ENCODE data around the gene MAD1L1.

- TF ChIP-seq TCF7L2 (IDR thresholded peaks at IDR 0.05; ENCODE audit: low read depth, low read length), result no peak
- TF ChIP-seq ZNF558 (CRISPR knock-in tag; IDR thresholded peaks at IDR 0.05; ENCODE audit: borderline replicate concordance), result no peak
- no peak for TF ChIP-seq NR2F2 (IDR thresholded peaks at IDR 0.05; ENCODE audit: borderline replicate concordance, low read depth)
- TF ChIP-seq PHF8 (CRISPR knock-in tag; IDR thresholded peaks at IDR 0.05), result no peak
- no peak for TF ChIP-seq CTCF (CRISPR knock-in tag; IDR thresholded peaks at IDR 0.05)
- no peak for TF ChIP-seq BHLHE40 (IDR thresholded peaks at IDR 0.05; ENCODE audit: low read length)
- TF ChIP-seq ZKSCAN5 (CRISPR knock-in tag; IDR thresholded peaks at IDR 0.05), result no peak
- no peak for TF ChIP-seq KDM5A (IDR thresholded peaks at IDR 0.05; ENCODE audit: borderline replicate concordance, low read length)
- TF ChIP-seq RFX5 (IDR thresholded peaks at IDR 0.05; ENCODE audit: low read depth, low read length), result no peak
- no peak for TF ChIP-seq CHD4 (IDR thresholded peaks at IDR 0.05; ENCODE audit: borderline replicate concordance, low read length)
- TF ChIP-seq MBD4 (IDR thresholded peaks at IDR 0.05; ENCODE audit: borderline replicate concordance, low read length), result no peak
- no peak for TF ChIP-seq CBX2 (IDR thresholded peaks at IDR 0.05; ENCODE audit: low read depth, low read length)
- no peak for TF ChIP-seq CBX2 (CRISPR knock-in tag; IDR thresholded peaks at IDR 0.05; ENCODE audit: low read depth)
- TF ChIP-seq POLR2A (IDR thresholded peaks at IDR 0.05; ENCODE audit: insufficient read depth in 1 of 2, low read depth in 2 of 2, low read length in 2 of 2), result no peak
Observed at GRCh38 chr7:1894906-1895663, 337.7 kb downstream of the MAD1L1 start.

Data from HepG2 (cell line).